Measurements from ENCODE around the gene C9orf85.
"Not testable (repeated sequence)": the region's sequence is repeated elsewhere in the genome, so short reads cannot be mapped to it uniquely, and the experiment has no call there.

The C9orf85 gene

GRCh38 chr9:71944754-71945375 is 33.4 kb downstream of the C9orf85 start:
- DNase-seq: no peak

GRCh38 chr9:71954652-71955051 is 43.2 kb downstream of the C9orf85 start:
- not testable (repeated sequence) for DNase-seq

GRCh38 chr9:71955300-71955915 is 44.0 kb downstream of the C9orf85 start:
- DNase-seq: no peak

- DNase-seq: no peak
These were observed 50.9 kb downstream of the C9orf85 start for GRCh38 chr9:71962328-71962727.

GRCh38 chr9:71963471-71963996 is 52.1 kb downstream of the C9orf85 start:
- DNase-seq: not testable (repeated sequence)

- no peak for DNase-seq
These were observed 54.0 kb downstream of the C9orf85 start for GRCh38 chr9:71965403-71965802.

GRCh38 chr9:71966601-71967000 is 55.2 kb downstream of the C9orf85 start:
- no peak for DNase-seq

GRCh38 chr9:71968541-71969090 is 57.2 kb downstream of the C9orf85 start:
- DNase-seq: no peak

- no peak for DNase-seq
These were observed 64.4 kb downstream of the C9orf85 start for GRCh38 chr9:71975833-71976232.

GRCh38 chr9:71977003-71977402 is 65.6 kb downstream of the C9orf85 start:
- no peak for DNase-seq

- no peak for DNase-seq
These were observed 69.1 kb downstream of the C9orf85 start for GRCh38 chr9:71980266-71981190.

GRCh38 chr9:71981944-71982343 is 70.5 kb downstream of the C9orf85 start:
- no peak for DNase-seq

GRCh38 chr9:71984403-71984802 is 73.0 kb downstream of the C9orf85 start:
- DNase-seq: no peak

GRCh38 chr9:71984831-71985281 is 73.4 kb downstream of the C9orf85 start:
- DNase-seq: no peak

- no peak for DNase-seq
These were observed 74.0 kb downstream of the C9orf85 start for GRCh38 chr9:71985297-71985911.

- no peak for DNase-seq
These were observed 75.5 kb downstream of the C9orf85 start for GRCh38 chr9:71986900-71987299.

GRCh38 chr9:71987471-71988371 is 76.3 kb downstream of the C9orf85 start:
- no peak for DNase-seq

GRCh38 chr9:71990466-71990865 is 79.0 kb downstream of the C9orf85 start:
- DNase-seq: no peak

- no peak for DNase-seq
These were observed 94.0 kb downstream of the C9orf85 start for GRCh38 chr9:72005451-72005850.

- no peak for DNase-seq
These were observed 95.1 kb downstream of the C9orf85 start for GRCh38 chr9:72006501-72006900.

- not testable (repeated sequence) for DNase-seq
These were observed 96.3 kb downstream of the C9orf85 start for GRCh38 chr9:72007726-72008125.

GRCh38 chr9:72012646-72013045 is 101.2 kb downstream of the C9orf85 start:
- DNase-seq: no peak
